Fibroblast of lung (primary cell): ENCODE measurements around the gene TRIM54. TPM values are rescaled to one million over a fixed set of nuclear protein-coding genes. Genes with fewer than 3 reads are reported as not detected.

Source experiments
- DNase-seq, 2 donors: peaks; one replicate each; pipeline versions ENCODE4 v3.0.0 to v3.0.0-alpha.2; 2010; ENCODE audit warnings: low read depth in 2 of 2
- H2AFZ ChIP-seq: 2 replicates; pipeline ENCODE4 v1.5.1; 2012; ENCODE audit warnings: low read length, control low read depth, inconsistent platforms
- H3K27ac ChIP-seq: 2 replicates; pipeline ENCODE4 v1.5.1; 2011; ENCODE audit warnings: low read length, control low read depth; ENCODE audit not compliant: insufficient read depth
- H3K27me3 ChIP-seq: 2 replicates; pipeline ENCODE4 v1.5.1; 2011; ENCODE audit warnings: mild to moderate bottlenecking, low read length; ENCODE audit not compliant: control insufficient read depth, insufficient read depth
- H3K36me3 ChIP-seq: 2 replicates; pipeline ENCODE4 v1.5.1; 2011; ENCODE audit warnings: low read length; ENCODE audit not compliant: control insufficient read depth, insufficient read depth
- H3K4me1 ChIP-seq: 2 replicates; pipeline ENCODE4 v1.5.1; 2011; ENCODE audit warnings: low read length; ENCODE audit not compliant: control insufficient read depth, insufficient read depth; ENCODE audit errors: extremely low read depth
- H3K4me2 ChIP-seq: 2 replicates; pipeline ENCODE4 v1.5.1; 2011; ENCODE audit warnings: low read length, control low read depth; ENCODE audit not compliant: insufficient read depth; ENCODE audit errors: extremely low read depth
- H3K4me3 ChIP-seq, 4 experiments: fragments of 200-600 bp in 1 of 4; sonication (generic) in 1 of 4; replicated peaks in 1 of 4; 2 replicates each; pipeline ENCODE4 v1.5.1; 2011 to 2016; ENCODE audit warnings: low read length in 4 of 4, low read depth in 3 of 4, mild to moderate bottlenecking in 3 of 4, control low read depth in 2 of 4, inconsistent platforms in 1 of 4, mixed read lengths in 1 of 4; ENCODE audit not compliant: insufficient read depth in 1 of 4; ENCODE audit errors: control extremely low read depth in 1 of 4
- H3K79me2 ChIP-seq: 2 replicates; pipeline ENCODE4 v1.5.1; 2012; ENCODE audit warnings: mild to moderate bottlenecking, low read length, inconsistent platforms; ENCODE audit not compliant: control insufficient read depth, insufficient read depth
- H3K9ac ChIP-seq: 2 replicates; pipeline ENCODE4 v1.5.1; 2011; ENCODE audit warnings: mild to moderate bottlenecking, low read length, control low read depth; ENCODE audit not compliant: insufficient read depth
- H3K9me3 ChIP-seq: 2 replicates; pipeline ENCODE4 v1.5.1; 2012; ENCODE audit warnings: low read depth, low read length; ENCODE audit not compliant: control insufficient read depth, insufficient read depth
- H4K20me1 ChIP-seq: 2 replicates; pipeline ENCODE4 v1.5.1; 2011; ENCODE audit warnings: low read length; ENCODE audit not compliant: control insufficient read depth, insufficient read depth; ENCODE audit errors: extremely low read depth
- EZH2 ChIP-seq: IDR thresholded peaks from 2 replicates; pipeline ENCODE4 v1.5.1; 2012; ENCODE audit warnings: low read length, control low read depth, mild to moderate bottlenecking; ENCODE audit errors: missing control alignments
- polyA plus RNA-seq, 2 donors: library from polyadenylated mRNA; depleted of rRNA in 1 of 2; stranded (reverse) in 1 of 2; unstranded in 1 of 2; fragments of >200 nt; gene quantifications; 2 replicates each; pipeline ENCODE4 v1.2.1, GENCODE V29; 2011 to 2012; ENCODE audit warnings: missing spikeins in 1 of 2
- total RNA-seq: library from RNA; depleted of rRNA; stranded (reverse); fragments of >200 nt; gene quantifications from 2 replicates; pipeline ENCODE4 v1.2.1, GENCODE V29; 2014
- TF ChIP-seq, protein P1 (sequence below), 2 donors: IDR thresholded peaks in 1 of 2; conservative IDR thresholded peaks in 1 of 2; 1 replicate in 1 of 2; 2 replicates in 1 of 2; pipeline ENCODE4 v1.5.1; 2011 to 2012; ENCODE audit warnings: low read length in 2 of 2, control low read depth in 1 of 2, inconsistent platforms in 1 of 2, low read depth in 1 of 2, mild to moderate bottlenecking in 1 of 2

The TRIM54 gene
- total and polyA plus RNA-seq, 2 donors (not counting 1 experiment from before 2014, with no cell fraction given): 0.17 TPM; not detected in 1

DNA sequence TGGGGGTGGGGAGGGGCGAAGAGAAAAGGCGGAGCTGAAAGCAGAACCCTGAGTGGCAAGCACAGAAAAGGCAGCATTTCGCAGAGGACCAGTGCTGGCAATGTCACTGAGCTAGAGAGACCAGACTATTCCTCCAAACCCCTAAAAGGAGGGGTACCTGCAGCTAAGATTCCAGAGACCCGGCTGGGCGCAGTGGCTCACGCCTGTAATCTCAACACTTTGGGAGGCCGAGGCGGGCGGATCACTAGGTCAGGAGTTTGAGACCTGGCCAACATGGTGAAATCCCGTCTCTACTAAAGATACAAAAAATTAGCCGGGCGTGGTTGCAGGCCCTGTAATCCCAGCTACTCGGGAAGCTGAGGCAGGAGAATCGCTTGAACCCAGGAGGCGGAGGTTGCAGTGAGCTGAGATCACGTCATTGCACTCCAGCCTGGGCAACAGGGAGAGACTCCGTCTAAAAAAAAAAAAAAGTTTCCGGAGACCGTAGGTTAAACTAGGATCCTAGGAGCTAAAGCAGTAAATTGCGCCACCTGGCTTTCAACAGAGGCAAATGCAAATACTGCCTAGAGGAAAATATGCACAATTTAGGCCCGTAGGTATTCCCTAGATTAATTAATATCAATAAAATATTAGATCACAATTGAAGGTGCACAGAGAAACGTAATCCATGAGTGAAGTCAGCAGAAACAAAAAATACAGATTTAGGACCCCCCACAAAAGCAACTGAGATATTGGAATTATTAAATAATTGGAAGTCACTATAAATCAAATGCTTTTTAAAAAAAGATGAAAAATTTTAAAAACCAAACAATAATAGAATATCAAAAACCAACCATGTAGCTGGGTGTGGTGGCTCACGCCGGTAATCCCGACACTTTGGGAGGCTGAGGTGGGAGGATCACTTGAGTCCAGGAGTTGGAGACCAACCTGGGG, 21.1 kb downstream of the TRIM54 start:
- Histone ChIP-seq H3K4me2 (no peak overlapping the region), H3K4me3 (peak overlapping the region in 2 of 4 experiments; percentile 17), H2AFZ (peak overlapping the region; percentile 54), H3K9me3 (no peaks in the 10 kb centered on the region), H3K4me1 (no peaks in the 10 kb centered on the region), H3K9ac (no peak overlapping the region), H4K20me1 (no peaks in the 10 kb centered on the region), H3K36me3 (no peaks in the 10 kb centered on the region), H3K27ac (no peak overlapping the region), H3K79me2 (no peaks in the 10 kb centered on the region), H3K27me3 (peaks cover 40% of the 10 kb centered on the region)
- DNase-seq: peak; percentile 54 to 79
- no peak for TF ChIP-seq EZH2
- TF ChIP-seq, protein P1, sequence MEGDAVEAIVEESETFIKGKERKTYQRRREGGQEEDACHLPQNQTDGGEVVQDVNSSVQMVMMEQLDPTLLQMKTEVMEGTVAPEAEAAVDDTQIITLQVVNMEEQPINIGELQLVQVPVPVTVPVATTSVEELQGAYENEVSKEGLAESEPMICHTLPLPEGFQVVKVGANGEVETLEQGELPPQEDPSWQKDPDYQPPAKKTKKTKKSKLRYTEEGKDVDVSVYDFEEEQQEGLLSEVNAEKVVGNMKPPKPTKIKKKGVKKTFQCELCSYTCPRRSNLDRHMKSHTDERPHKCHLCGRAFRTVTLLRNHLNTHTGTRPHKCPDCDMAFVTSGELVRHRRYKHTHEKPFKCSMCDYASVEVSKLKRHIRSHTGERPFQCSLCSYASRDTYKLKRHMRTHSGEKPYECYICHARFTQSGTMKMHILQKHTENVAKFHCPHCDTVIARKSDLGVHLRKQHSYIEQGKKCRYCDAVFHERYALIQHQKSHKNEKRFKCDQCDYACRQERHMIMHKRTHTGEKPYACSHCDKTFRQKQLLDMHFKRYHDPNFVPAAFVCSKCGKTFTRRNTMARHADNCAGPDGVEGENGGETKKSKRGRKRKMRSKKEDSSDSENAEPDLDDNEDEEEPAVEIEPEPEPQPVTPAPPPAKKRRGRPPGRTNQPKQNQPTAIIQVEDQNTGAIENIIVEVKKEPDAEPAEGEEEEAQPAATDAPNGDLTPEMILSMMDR (conservative IDR thresholded peaks at IDR 0.05 in 1 of 2, IDR thresholded peaks at IDR 0.05 in 1 of 2; ENCODE audit: low read depth in 1 of 2, low read length in 2 of 2): peak; percentile 89 to 90

DNA sequence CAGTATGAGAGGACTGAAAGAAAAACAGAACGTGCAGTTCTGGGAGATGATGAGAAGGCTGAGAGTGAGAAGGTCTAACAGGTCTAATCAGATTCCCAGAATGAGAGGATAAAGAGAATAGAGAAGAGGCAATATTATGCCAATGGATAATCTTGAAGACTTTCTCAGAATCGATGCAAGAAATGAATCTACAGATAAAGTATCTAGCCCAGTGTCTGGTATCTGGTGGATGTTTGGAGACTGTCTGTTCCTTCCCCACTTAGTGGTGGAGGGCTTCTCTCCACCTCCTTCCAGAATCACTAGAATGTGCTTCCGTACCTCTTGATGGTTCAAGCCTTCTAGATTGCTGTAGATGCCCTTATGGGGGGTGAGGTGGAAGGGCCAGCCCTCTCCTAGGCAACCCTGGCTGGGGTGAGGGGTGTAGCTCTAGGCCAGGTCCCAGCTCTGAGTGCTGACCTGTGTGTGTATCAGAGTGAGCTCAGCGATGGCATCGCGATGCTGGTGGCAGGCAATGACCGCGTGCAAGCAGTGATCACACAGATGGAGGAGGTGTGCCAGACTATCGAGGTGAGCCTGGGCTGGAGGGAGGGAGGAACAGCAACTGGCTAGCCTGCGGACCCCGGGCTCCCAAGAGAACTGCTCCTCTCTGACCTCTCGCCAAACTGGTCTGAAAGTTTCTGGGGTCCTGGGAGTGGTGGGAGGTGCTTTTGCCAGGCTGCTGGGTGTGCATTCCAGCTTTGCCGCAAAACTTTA, 22.4 kb downstream of the TRIM54 start:
- H4K20me1 ChIP-seq: no peaks in the 10 kb centered on the region
- H2AFZ ChIP-seq: no peak overlapping the region
- no peaks in the 10 kb centered on the region for H3K9me3 ChIP-seq
- TF ChIP-seq, protein P1 (conservative IDR thresholded peaks at IDR 0.05 in 1 of 2, IDR thresholded peaks at IDR 0.05 in 1 of 2; ENCODE audit: low read depth in 1 of 2, low read length in 2 of 2): no peak
- TF ChIP-seq EZH2: no peak
- H3K79me2 ChIP-seq: no peaks in the 10 kb centered on the region
- no peak for DNase-seq
- H3K4me2 ChIP-seq: no peak overlapping the region
- no peak overlapping the region for H3K27ac ChIP-seq
- H3K4me3 ChIP-seq: no peak overlapping the region
- H3K9ac ChIP-seq: no peak overlapping the region
- H3K27me3 ChIP-seq: peaks cover 37% of the 10 kb centered on the region
- H3K4me1 ChIP-seq: no peaks in the 10 kb centered on the region
- H3K36me3 ChIP-seq: no peaks in the 10 kb centered on the region

DNA sequence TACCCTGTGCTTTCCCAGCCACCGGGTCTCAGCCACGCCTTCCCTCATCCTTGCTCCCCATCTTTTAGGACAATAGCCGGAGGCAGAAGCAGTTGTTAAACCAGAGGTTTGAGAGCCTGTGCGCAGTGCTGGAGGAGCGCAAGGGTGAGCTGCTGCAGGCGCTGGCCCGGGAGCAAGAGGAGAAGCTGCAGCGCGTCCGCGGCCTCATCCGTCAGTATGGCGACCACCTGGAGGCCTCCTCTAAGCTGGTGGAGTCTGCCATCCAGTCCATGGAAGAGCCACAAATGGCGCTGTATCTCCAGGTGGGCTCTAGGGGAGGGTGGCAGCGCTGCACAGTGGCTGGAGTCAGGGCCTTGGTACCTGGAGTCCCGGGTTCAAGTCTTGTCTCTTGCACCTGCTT, 23.3 kb downstream of the TRIM54 start:
- Histone ChIP-seq H3K36me3 (no peaks in the 10 kb centered on the region), H4K20me1 (no peaks in the 10 kb centered on the region), H3K27me3 (peaks cover 37% of the 10 kb centered on the region), H3K9me3 (no peaks in the 10 kb centered on the region), H3K27ac (no peak overlapping the region), H2AFZ (no peak overlapping the region), H3K79me2 (no peaks in the 10 kb centered on the region), H3K9ac (no peak overlapping the region), H3K4me1 (no peaks in the 10 kb centered on the region), H3K4me2 (no peak overlapping the region), H3K4me3 (no peak overlapping the region)
- no peak for TF ChIP-seq EZH2
- TF ChIP-seq, protein P1 (conservative IDR thresholded peaks at IDR 0.05 in 1 of 2, IDR thresholded peaks at IDR 0.05 in 1 of 2; ENCODE audit: low read depth in 1 of 2, low read length in 2 of 2): no peak
- DNase-seq: no peak
